Hematopoietic multipotent progenitor cell treated with erythropoietin and hydrocortisone succinate and interleukin-3 and kit ligand, for 6 days (in vitro differentiated cells): ENCODE measurements around the gene AKNA.
"Not testable (repeated sequence)": the region's sequence is repeated elsewhere in the genome, so short reads cannot be mapped to it uniquely, and the experiment has no call there.

ENCODE experiments used
- DNase-seq: peaks from one replicate; pipeline ENCODE4 v3.0.0-alpha.2; 2015

The AKNA gene

DNA sequence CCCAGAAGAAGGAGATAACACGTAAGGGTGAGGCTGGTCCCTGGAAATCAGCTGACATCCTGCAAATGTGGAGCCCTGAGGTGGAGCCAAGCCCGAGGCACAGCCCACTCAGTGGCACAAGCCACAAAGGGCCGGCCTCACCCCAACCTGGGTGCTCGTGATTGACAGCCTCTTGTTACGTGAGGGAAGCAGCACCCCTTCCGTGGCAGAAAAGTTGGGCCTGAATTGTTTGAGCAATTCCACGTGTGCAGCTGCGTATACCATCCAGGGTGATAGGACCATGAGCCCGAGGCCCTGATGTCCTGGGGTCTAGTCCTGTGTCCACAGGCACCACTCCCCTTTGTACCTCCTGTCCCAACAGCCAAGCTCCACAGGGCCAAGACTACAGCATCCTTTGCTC, 53.3 kb downstream of the AKNA start:
- no peak for DNase-seq

- DNase-seq: not testable (repeated sequence)
Observed at GRCh38 chr9:114333718-114334117, 54.1 kb downstream of the AKNA start.

- DNase-seq: not testable (repeated sequence)
Observed at GRCh38 chr9:114332474-114333040, 55.2 kb downstream of the AKNA start.

DNA sequence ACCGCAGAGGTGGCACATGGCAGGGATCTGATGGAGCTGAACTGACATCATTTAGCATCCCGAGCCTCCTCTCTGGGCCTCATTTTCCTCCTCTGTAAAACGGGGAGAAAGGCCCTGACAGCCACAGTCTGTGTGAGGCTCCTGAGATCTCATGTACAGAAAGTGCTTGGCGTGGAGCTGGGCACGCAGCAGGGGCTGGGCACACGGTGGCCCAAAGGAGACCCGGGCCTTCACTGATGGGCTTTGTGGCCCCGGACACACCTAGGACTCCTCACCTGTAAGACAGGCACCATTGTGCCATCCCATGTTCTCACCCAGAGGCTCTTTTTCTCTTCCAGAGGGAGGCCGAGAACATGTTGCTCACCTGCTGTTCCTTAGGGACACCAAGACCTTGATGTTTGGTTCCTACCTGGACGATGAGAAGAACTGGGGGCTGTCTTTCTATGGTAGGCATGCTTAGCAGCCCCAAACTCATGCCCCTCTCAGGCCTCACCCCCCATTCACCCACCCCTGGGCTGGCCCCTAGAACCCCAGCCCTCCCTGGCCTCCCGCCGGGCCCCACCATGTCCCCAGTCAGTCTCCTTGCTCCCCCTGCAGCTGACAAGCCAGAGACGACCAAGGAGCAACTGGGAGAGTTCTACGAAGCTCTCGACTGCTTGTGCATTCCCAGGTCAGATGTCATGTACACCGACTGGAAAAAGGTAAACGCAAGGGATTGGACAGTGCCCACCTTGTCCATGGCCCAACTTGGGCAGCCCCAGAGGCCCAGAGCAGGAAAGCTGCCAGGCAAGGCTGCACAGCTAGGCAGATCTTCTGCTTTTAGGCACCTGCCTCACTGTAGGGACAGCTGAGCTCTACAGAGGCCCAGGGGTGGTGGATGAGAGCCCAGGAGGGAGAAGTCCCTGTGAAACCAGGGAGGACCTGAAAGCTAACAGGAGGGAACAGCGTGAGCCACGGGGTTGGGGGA, 56.3 kb downstream of the AKNA start:
- not testable (repeated sequence) for DNase-seq

DNA sequence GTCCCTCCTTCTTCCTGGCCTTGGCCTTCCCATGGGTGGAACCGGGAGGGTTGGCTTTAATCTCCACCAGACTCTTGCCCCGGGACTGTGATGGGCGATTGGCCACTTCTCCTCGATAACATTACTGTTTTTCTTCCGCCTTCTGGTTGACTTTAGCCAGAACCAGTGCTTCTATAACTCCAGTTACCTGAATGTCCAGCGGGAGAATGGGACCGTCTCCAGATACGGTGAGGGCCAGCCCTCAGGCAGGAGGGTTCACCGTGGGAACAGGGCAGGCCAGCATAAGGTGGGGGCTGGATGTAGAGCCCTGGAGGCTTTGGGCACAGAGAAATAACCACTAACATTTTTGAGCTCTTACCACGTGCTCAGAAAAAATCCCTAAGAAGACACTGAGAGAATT, 57.1 kb downstream of the AKNA start:
- no peak for DNase-seq

DNA sequence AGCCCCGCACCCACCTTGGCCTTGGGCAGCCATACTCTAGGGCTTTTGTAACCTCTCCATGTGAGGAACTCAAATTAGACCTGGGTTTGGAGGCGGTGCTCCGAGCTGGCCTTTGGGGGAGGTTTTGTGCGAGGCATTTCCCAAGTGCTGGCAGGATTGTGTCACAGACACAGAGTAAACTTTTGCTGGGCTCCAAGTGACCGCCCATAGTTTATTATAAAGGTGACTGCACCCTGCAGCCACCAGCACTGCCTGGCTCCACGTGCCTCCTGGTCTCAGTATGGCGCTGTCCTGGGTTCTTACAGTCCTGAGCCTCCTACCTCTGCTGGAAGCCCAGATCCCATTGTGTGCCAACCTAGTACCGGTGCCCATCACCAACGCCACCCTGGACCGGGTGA, 58.2 kb downstream of the AKNA start, which contains the start of gene ORM2:
TSS of gene ORM2 (plus strand) at position 245 of the 398 bp plus-strand sequence. CDS start at position 281, 36 bp downstream.
- not testable (repeated sequence) for DNase-seq

DNA sequence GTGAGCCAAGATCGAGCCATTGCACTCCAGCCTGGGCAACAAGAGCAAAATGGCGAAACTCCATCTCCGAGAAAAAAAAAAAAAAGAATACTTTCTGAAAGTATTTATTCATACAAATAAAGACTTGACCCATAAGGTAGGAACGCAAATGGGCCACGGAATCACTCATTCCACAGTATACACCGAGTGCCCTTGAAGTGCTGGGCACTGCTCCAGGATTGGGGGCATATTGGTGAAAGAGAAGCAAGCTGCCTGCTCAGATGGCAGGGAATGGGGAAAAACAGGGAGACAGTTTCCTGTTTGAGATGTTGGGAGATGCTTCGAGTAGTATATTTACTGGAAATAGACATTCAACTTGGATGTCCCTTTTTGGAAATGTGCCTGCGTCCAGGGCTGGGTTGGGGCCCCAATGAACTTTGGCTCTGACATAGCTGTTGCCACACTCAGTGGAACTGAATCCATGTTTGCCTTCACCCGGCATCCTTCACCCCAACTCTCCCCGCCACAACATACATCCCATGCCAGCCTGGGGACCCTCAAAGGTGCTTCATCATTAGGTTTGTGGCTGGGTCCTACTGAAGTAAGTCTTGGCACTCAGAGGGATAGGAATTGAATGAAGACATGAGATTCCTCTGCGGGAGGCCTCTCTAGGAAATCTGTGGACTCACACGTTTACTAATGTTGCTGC, 58.7 kb downstream of the AKNA start:
- DNase-seq: not testable (repeated sequence)

- DNase-seq: not testable (repeated sequence)
Observed at GRCh38 chr9:114328357-114328820, 59.4 kb downstream of the AKNA start.

DNA sequence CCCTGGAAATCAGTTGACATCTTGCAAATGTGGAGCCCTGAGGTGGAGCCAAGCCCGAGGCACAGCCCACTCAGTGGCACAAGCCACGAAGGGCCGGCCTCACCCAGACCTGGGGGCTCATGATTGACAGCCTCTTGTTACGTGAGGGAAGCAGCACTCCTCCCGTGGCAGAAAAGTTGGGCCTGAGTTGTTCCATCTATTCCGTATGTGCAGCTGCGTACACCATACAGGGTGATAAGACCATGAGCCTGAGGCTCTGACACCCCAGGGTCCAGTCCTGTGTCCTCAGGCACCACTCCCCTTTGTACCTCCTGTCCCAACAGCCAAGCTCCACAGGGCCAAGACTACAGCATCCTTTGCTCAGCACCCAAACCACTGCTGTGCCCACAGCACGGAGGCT, 60.0 kb downstream of the AKNA start:
- DNase-seq: no peak

DNA sequence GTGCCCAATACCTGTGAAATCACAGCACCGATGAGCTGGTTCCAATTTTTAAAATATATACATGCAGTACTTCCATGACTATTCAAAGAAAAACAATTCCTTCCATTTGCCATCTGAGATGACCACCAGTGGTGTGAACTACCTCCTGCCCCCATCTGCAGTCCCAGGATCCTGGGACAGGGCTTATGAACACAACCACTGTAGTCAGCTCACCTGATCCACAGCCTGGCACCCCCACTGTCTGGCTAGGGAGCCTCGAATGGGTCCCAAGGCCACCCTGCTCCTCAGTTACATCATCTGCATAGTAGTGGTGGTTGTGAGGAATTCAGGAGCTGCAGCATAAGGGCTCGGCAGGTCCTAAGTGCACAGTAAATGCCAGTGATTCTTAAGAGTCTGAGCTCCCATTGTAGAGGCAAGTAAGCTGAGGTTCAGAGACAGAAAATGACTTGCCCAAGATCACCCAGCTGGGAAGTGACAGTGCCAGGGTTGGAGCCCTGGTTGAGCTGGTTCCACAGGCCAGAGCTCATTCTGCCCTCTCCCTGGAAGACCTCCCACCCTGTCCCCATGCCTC, 62.0 kb downstream of the AKNA start:
- DNase-seq: not testable (repeated sequence)

GRCh38 chr9:114324965-114325364, 62.8 kb downstream of the AKNA start:
- not testable (repeated sequence) for DNase-seq

DNA sequence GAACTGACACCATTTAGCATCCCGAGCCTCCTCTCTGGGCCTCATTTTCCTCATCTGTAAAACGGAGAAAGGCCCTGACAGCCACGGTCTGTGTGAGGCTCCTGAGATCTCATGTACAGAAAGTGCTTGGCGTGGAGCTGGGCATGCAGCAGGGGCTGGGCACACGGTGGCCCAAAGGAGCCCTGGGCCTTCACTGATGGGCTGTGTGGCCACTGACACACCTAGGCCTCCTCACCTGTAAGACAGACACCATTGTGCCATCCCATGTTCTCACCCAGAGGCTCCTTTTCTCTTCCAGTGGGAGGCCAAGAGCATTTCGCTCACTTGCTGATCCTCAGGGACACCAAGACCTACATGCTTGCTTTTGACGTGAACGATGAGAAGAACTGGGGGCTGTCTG, 63.3 kb downstream of the AKNA start:
- DNase-seq: no peak

GRCh38 chr9:114323849-114324248, 63.9 kb downstream of the AKNA start:
- not testable (repeated sequence) for DNase-seq

GRCh38 chr9:114322831-114323531, 64.8 kb downstream of the AKNA start, which contains the start of gene ORM1:
Gene ORM1, plus strand, starts transcription at chr9:114323098. Its CDS starts 36 bp downstream, at chr9:114323134.
- not testable (repeated sequence) for DNase-seq

- not testable (repeated sequence) for DNase-seq
Observed at GRCh38 chr9:114322160-114322818, 65.5 kb downstream of the AKNA start.

DNA sequence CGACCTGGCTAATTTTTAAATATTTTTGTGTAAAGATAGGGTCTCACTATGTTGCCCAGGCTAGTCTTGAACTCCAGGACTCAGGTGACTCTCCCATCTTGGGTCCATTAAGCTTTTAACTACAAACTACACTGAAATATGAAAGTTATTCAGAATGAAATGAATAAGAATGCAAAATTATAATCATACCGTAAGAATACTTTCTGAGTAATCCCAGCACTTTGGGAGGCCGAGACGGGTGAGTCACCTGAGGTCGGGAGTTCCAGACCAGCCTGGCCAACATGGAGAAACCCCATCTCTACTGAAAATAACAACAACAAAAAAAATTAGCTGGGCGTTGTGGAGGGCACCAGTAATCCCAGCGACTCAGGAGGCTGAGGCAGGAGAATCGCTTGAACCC, 66.0 kb downstream of the AKNA start:
- no peak for DNase-seq

- DNase-seq: not testable (repeated sequence)
Observed at GRCh38 chr9:114320710-114321109, 67.1 kb downstream of the AKNA start.

DNA sequence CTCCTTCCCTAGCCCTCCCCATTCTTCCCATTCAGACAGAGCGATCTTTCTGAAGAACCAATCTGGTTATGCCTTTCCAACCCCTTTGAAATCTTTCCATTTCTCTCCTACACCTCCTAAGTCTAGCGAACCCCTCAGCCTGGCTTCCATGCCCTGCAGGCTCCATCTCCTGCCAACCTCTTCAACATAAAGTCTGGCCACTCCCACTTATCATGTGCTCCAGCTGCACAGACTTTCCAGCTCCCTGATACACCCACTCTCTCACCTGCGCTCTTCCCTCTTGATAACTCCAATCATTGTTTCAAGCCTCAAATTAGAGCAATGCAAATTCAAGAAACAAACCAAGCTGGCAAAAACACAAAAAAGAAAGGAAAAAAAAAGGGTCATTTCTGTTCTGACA, 68.6 kb downstream of the AKNA start:
- DNase-seq: no peak

GRCh38 chr9:114318416-114318815, 69.4 kb downstream of the AKNA start:
- no peak for DNase-seq

GRCh38 chr9:114317665-114318357, 70.0 kb downstream of the AKNA start:
- peak; percentile 44 for DNase-seq
